BE2C (cell line): ENCODE data around the gene ECE1.

ENCODE experiments used
- DNase-seq: peaks from one replicate; pipeline ENCODE4 v3.0.0-alpha.2; 2020
- H3K27me3 ChIP-seq: fragments of 250-450 bp; sonication (Bioruptor Pico); 2 replicates; pipeline ENCODE4 v1.5.1; 2020; ENCODE audit warnings: mild to moderate bottlenecking
- H3K36me3 ChIP-seq: fragments of 250-450 bp; sonication (Bioruptor Pico); 2 replicates; pipeline ENCODE4 v1.5.1; 2020; ENCODE audit warnings: mild to moderate bottlenecking
- H3K4me1 ChIP-seq: fragments of 250-450 bp; sonication (Bioruptor Pico); 2 replicates; pipeline ENCODE4 v1.5.1; 2020
- H3K4me3 ChIP-seq: 2 replicates; pipeline ENCODE4 v1.5.1; 2011; ENCODE audit warnings: low read depth, low read length
- H3K9me3 ChIP-seq: fragments of 250-450 bp; sonication (Bioruptor Pico); 2 replicates; pipeline ENCODE4 v1.5.1; 2020
- TF ChIP-seq, protein P1 (sequence below): IDR thresholded peaks from 2 replicates; pipeline ENCODE4 v1.5.1; 2012; ENCODE audit warnings: mild to moderate bottlenecking, low read depth, low read length

The ECE1 gene

DNA sequence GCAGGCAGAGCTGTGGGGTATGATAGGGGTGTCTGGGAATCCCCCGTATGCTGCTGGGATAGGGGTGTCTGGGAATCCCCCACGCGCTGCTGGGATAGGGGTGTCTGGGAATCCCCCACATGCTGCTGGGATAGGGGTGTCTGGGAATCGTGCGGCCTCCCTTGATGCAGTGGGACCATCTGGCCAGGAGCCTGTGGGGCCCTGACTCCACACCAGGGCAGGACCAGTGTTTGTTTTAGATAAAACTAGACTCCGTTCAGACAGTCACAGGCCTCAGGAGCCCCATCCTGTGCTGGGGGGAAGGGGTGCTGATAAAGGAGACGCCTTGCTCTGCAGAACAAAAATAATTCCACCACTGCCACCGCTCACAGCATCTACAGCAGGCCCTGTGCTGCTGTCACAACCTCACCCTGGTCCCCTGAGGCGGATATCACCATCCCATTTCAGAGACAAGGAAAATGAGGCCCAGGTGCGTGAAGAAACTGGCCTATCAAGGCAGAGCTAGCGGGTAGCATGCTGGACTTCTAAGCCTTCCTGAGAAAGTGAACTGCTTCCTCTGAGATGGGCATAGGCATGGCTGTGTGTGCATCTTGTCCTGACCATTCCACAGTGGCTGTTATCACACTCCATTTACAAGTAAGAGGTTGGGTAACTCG, 24.0 kb downstream of the ECE1 start:
- Histone ChIP-seq H3K36me3 (peaks cover 20% of the 10 kb centered on the region), H3K4me1 (peaks cover 10% of the 10 kb centered on the region), H3K27me3 (no peaks in the 10 kb centered on the region), H3K4me3 (no peak overlapping the region), H3K9me3 (no peaks in the 10 kb centered on the region)
- no peak for DNase-seq
- TF ChIP-seq, protein P1, sequence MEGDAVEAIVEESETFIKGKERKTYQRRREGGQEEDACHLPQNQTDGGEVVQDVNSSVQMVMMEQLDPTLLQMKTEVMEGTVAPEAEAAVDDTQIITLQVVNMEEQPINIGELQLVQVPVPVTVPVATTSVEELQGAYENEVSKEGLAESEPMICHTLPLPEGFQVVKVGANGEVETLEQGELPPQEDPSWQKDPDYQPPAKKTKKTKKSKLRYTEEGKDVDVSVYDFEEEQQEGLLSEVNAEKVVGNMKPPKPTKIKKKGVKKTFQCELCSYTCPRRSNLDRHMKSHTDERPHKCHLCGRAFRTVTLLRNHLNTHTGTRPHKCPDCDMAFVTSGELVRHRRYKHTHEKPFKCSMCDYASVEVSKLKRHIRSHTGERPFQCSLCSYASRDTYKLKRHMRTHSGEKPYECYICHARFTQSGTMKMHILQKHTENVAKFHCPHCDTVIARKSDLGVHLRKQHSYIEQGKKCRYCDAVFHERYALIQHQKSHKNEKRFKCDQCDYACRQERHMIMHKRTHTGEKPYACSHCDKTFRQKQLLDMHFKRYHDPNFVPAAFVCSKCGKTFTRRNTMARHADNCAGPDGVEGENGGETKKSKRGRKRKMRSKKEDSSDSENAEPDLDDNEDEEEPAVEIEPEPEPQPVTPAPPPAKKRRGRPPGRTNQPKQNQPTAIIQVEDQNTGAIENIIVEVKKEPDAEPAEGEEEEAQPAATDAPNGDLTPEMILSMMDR = no peak

DNA sequence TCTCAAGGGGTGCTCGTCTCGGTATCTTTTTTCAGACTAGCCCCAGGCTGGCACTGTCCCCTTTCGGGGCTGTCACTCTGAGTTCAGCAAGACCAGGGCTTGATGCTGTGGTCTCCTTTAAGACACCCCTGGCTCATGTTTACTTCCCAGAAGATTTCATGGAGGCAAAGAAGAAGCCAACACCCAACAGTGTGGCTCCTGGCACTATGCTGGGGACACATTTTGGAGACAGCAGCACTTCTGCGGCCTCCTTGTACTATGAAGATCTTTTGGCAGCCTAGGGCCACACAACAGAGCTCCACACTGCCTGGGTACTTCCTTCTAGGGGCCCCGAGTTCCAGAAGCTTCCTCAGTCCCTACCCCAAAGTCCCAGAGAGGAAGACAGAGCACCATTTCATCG, 24.6 kb downstream of the ECE1 start:
- DNase-seq = no peak
- no peaks in the 10 kb centered on the region for H3K9me3 ChIP-seq
- TF ChIP-seq, protein P1 = no peak
- no peak overlapping the region for H3K4me3 ChIP-seq
- peaks cover 17% of the 10 kb centered on the region for H3K36me3 ChIP-seq
- H3K4me1 ChIP-seq = peaks cover 10% of the 10 kb centered on the region
- no peaks in the 10 kb centered on the region for H3K27me3 ChIP-seq

DNA sequence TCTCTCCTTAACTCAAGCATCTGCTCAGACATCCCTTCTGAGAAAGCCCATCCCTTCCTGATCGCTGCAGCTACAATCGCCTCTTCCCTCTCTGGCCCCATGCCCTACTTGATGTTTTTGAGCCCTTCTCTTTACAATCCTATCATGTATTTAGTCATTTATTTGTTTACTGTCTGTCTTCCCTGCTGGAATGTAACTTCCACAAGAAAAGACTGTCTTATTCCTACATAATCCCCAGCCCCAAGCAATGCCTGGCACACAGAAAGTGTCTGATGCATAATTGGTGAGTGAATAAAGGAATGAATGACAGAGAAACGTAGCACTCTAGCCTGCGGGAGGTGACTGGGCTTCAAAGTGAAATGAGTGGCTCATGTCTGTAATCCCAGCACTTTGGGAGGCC, 25.4 kb downstream of the ECE1 start:
- H3K27me3 ChIP-seq = no peaks in the 10 kb centered on the region
- no peak overlapping the region for H3K4me3 ChIP-seq
- H3K36me3 ChIP-seq = peaks cover 11% of the 10 kb centered on the region
- TF ChIP-seq, protein P1 = no peak
- DNase-seq = no peak
- H3K9me3 ChIP-seq = no peaks in the 10 kb centered on the region
- peaks cover 10% of the 10 kb centered on the region for H3K4me1 ChIP-seq

DNA sequence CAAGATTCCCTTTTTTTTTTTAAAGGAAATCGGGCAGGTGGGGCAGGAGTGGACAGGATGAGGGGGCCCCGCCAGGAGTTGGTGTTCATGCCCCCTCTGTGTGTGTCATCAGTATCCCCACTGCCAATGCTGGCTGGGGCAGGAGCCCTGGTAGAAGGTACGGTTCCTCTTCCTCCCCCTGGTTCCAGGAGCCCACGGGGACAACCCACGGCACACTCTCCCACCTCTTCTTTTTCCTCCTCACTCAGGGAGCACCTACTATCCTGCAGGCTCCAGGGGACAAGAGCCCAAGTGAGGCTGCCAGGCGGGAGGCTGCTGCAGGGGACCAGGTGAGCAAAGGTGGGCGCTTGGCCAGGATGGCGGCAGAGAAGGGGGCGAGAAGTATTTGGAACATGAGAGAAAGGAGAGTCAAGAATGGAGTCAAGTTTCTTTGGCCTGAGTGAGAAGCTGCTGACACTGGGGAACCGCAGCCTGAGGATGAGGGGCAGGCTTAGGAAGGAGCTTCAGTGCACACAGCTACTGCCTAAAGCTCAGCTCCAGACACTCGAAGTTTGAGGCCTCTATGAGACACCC, 26.5 kb downstream of the ECE1 start:
- no peak for DNase-seq
- Histone ChIP-seq H3K9me3 (no peaks in the 10 kb centered on the region), H3K4me1 (peaks cover 10% of the 10 kb centered on the region), H3K4me3 (no peak overlapping the region), H3K36me3 (peaks cover 6% of the 10 kb centered on the region; the same call in 1 of the 2 replicates), H3K27me3 (no peaks in the 10 kb centered on the region)
- TF ChIP-seq, protein P1 = no peak

DNA sequence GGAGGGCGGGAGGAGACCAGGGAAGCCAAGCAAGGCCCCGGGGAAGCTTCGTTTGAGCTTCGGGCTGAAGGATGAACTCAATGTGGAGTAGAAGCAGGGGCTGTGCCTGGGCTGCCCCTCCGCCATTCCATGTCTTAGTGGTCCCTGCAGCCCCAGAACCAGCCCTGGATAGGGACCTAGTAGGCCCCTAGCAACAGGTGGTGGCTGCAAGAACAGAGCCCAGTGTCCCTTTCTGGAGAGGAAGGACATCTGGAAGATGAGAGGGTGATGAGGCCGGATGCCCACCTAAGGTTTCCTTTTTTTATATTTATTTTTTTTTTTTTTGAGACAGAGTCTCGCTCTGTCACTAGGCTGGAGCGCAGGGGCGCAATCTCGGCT, 27.2 kb downstream of the ECE1 start:
- peaks cover 10% of the 10 kb centered on the region for H3K4me1 ChIP-seq
- H3K4me3 ChIP-seq = no peak overlapping the region
- TF ChIP-seq, protein P1 = no peak
- H3K9me3 ChIP-seq = no peaks in the 10 kb centered on the region
- no peak for DNase-seq
- no peaks in the 10 kb centered on the region for H3K27me3 ChIP-seq
- 0 out of 2 replicates have a peak, but pooled peaks cover under 1% of the 10 kb centered on the region for H3K36me3 ChIP-seq

DNA sequence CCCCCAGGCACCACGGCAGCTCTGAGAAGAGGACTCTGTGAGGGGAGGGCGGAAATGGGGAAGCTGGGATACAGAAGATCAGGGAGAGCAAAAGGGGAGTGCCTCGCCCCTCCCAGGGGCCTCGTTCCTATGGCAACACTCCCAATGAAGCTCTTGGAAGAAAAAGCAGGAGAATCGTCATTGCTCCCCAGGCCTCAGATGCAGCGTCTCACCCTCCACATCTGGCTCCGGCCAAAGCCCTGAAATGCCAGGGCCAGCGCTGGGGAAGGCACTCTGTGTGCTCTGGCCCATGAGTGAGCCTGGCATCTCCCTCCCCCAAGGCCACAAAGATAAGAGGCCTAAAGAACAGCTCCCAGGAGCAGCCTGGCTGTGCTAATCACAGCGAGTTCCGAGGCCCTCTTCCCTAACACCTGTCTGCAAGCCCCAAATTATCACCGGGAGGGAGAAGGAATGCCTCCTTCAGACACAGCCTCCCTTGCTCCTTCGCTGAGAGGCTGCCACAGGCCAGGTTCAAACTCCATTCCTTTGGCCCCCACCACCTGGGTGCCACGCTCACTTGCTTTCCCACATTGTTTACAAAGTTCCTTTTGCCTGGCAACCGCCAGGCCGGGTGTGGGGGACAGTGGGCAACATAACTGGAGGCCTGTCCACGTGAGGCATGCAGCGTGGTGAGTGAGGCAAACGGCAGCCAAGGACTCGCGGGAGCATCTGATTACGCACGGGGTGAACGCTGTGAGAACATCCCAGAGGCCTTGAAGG, 27.8 kb downstream of the ECE1 start:
- H3K27me3 ChIP-seq = no peaks in the 10 kb centered on the region
- TF ChIP-seq, protein P1 = no peak

More for the DNA sequence above, 27.8 kb downstream of the ECE1 start:
- peak; percentile 49 for DNase-seq
- no peak overlapping the region for H3K4me3 ChIP-seq
- peaks cover 10% of the 10 kb centered on the region for H3K4me1 ChIP-seq
- no peaks in the 10 kb centered on the region for H3K9me3 ChIP-seq
- no peaks in the 10 kb centered on the region for H3K36me3 ChIP-seq
